GM21825 (cell line): ENCODE data around the gene SH2D3A.
"Not testable (repeated sequence)": the region's sequence is repeated elsewhere in the genome, so short reads cannot be mapped to it uniquely, and the experiment has no call there.

Source experiments
- ATAC-seq: cut with Tn5 transposase; IDR thresholded peaks from one replicate; pipeline ENCODE4 v1.9.1; 2021; ENCODE audit warnings: mild to moderate bottlenecking, moderate library complexity; ENCODE audit not compliant: unreplicated experiment

SH2D3A gene

GRCh38 chr19:6790194-6791128 is 23.2 kb upstream of the SH2D3A start:
- no peak for ATAC-seq

GRCh38 chr19:6788896-6789295 is 21.7 kb upstream of the SH2D3A start:
- ATAC-seq, result no peak

GRCh38 chr19:6787393-6787792 is 20.2 kb upstream of the SH2D3A start:
- ATAC-seq, result no peak

- no peak for ATAC-seq
Measured at GRCh38 chr19:6779206-6779605, 12.0 kb upstream of the SH2D3A start.

- ATAC-seq, result no peak
Measured at GRCh38 chr19:6778386-6778785, 11.2 kb upstream of the SH2D3A start.

GRCh38 chr19:6777434-6777833 is 10.2 kb upstream of the SH2D3A start:
- ATAC-seq, result no peak

- ATAC-seq, result no peak
Measured at GRCh38 chr19:6776999-6777398, 9.8 kb upstream of the SH2D3A start.

GRCh38 chr19:6776045-6776444 is 8.8 kb upstream of the SH2D3A start:
- ATAC-seq, result not testable (repeated sequence)

- ATAC-seq, result no peak
Measured at GRCh38 chr19:6774821-6775707, 7.8 kb upstream of the SH2D3A start.

GRCh38 chr19:6773323-6773931 is 6.2 kb upstream of the SH2D3A start:
- ATAC-seq, result no peak

- ATAC-seq, result no peak
Measured at GRCh38 chr19:6772866-6773322, 5.7 kb upstream of the SH2D3A start.

- ATAC-seq, result no peak
Measured at GRCh38 chr19:6772028-6772865, 5.0 kb upstream of the SH2D3A start, which contains the start of gene VAV1. VAV1 (plus strand) TSS chr19:6772708; CDS start chr19:6772808, 100 bp downstream.

GRCh38 chr19:6771648-6772027 is 4.4 kb upstream of the SH2D3A start:
- not testable (repeated sequence) for ATAC-seq

GRCh38 chr19:6769006-6769619 is 1.9 kb upstream of the SH2D3A start:
- ATAC-seq, result no peak

- ATAC-seq, result no peak
Measured at GRCh38 chr19:6768236-6768785, 1.1 kb upstream of the SH2D3A start.

- ATAC-seq, result peak; percentile 12
Measured at GRCh38 chr19:6767081-6767356, 216 bp downstream of the SH2D3A start.

GRCh38 chr19:6766357-6767080 is 716 bp downstream of the SH2D3A start:
- ATAC-seq, result no peak

- ATAC-seq, result no peak
Measured at GRCh38 chr19:6765738-6766356, 1.4 kb downstream of the SH2D3A start.
